ENCODE results near the gene ALOX15B. TPM values are rescaled to one million over a fixed set of nuclear protein-coding genes. Genes with fewer than 3 reads are reported as not detected.
A peak's percentile ranks its signal among the peaks of the same experiment; 100 is the strongest.

Gene ALOX15B
- total RNA-seq, 5 donors from 2014 or later (not counting 1 experiment from before 2014, with no cell fraction given), result 0.10 to 0.20 (median 0.13) TPM; not detected in 2

- H3K27me3 ChIP-seq (replicated peaks in 1 of 2; ENCODE audit: control insufficient read depth in 2 of 2, extremely low read depth in 1 of 2, insufficient read depth in 2 of 2, low read length in 1 of 2), result peaks cover 3 to 56% of the 10 kb centered on the region in 2 experiments
- H3K27ac Mint-ChIP-seq, result peak overlapping the region in 1 of 2 donors; percentile 4
- no peak for ATAC-seq (replicated peaks in 1 of 4)
- no peak for DNase-seq
- no peaks in the 10 kb centered on the region for H3K9me3 ChIP-seq
- ChIA-PET CTCF (no interaction called here), POLR2A (no interaction called here)
- H3K4me3 ChIP-seq (ENCODE audit: control insufficient read depth in 1 of 2, extremely low read depth in 1 of 2, low read length in 1 of 2), result no peak overlapping the region
- WGBS (ENCODE audit: insufficient coverage), result 93% methylated on average over 5 of the region's 6 CpGs
- H3K27me3 Mint-ChIP-seq, result peaks cover 30 to 45% of the 10 kb centered on the region in 2 donors
- peaks cover 0 to 12% of the 10 kb centered on the region in 2 experiments for H3K4me1 ChIP-seq (ENCODE audit: control insufficient read depth in 1 of 2, extremely low read depth in 1 of 2, insufficient read depth in 2 of 2, low read length in 2 of 2)
- no peak overlapping the region for H3K27ac ChIP-seq (ENCODE audit: low read length)
- H3K36me3 ChIP-seq (ENCODE audit: control insufficient read depth in 2 of 2, extremely low read depth in 1 of 2, insufficient read depth in 1 of 2, low read length in 1 of 2), result no peaks in the 10 kb centered on the region
- no peaks in the 10 kb centered on the region for H3K9me3 Mint-ChIP-seq
- H3K4me1 Mint-ChIP-seq, result peaks cover 7 to 9% (median 9%) of the 10 kb centered on the region in 3 donors
- H3K4me3 Mint-ChIP-seq, result no peak overlapping the region
- H3K36me3 Mint-ChIP-seq, result no peaks in the 10 kb centered on the region
Observed at GRCh38 chr17:8004899-8005298, 34.0 kb upstream of the ALOX15B start.

GRCh38 chr17:8005357-8005756, 33.5 kb upstream of the ALOX15B start:
- H3K27me3 ChIP-seq (replicated peaks in 1 of 2; ENCODE audit: control insufficient read depth in 2 of 2, extremely low read depth in 1 of 2, insufficient read depth in 2 of 2, low read length in 1 of 2), result peaks cover 3 to 56% of the 10 kb centered on the region in 2 experiments
- no CpG with 5 or more reads among the region's 1 CpG for WGBS (ENCODE audit: insufficient coverage)
- H3K27ac ChIP-seq (ENCODE audit: low read length), result no peak overlapping the region
- Mint-ChIP-seq H3K4me1 (peaks cover 7 to 9% (median 9%) of the 10 kb centered on the region in 3 donors), H3K27ac (peak overlapping the region in 1 of 2 donors; percentile 4), H3K36me3 (no peaks in the 10 kb centered on the region), H3K4me3 (no peak overlapping the region), H3K27me3 (peaks cover 30 to 44% of the 10 kb centered on the region in 2 donors), H3K9me3 (no peaks in the 10 kb centered on the region)
- CTCF ChIA-PET, result interaction anchor here in 1 of 2 donors (0.6 kb wide), 1 partner anchor 16 kb away, joined by 3 read pairs; no protein-coding TSS in a partner anchor
- peaks cover 0 to 12% of the 10 kb centered on the region in 2 experiments for H3K4me1 ChIP-seq (ENCODE audit: control insufficient read depth in 1 of 2, extremely low read depth in 1 of 2, insufficient read depth in 2 of 2, low read length in 2 of 2)
- H3K4me3 ChIP-seq (ENCODE audit: control insufficient read depth in 1 of 2, extremely low read depth in 1 of 2, low read length in 1 of 2), result no peak overlapping the region
- ATAC-seq (replicated peaks in 1 of 4), result no peak
- H3K36me3 ChIP-seq (ENCODE audit: control insufficient read depth in 2 of 2, extremely low read depth in 1 of 2, insufficient read depth in 1 of 2, low read length in 1 of 2), result no peaks in the 10 kb centered on the region
- no peaks in the 10 kb centered on the region for H3K9me3 ChIP-seq
- POLR2A ChIA-PET, result no interaction called here
- no peak for DNase-seq

- H3K4me3 ChIP-seq (ENCODE audit: control insufficient read depth in 1 of 2, extremely low read depth in 1 of 2, low read length in 1 of 2), result no peak overlapping the region
- Mint-ChIP-seq H3K27me3 (peaks cover 22 to 36% of the 10 kb centered on the region in 2 donors), H3K4me3 (no peak overlapping the region), H3K27ac (no peak overlapping the region), H3K36me3 (no peaks in the 10 kb centered on the region), H3K9me3 (no peaks in the 10 kb centered on the region), H3K4me1 (peaks cover 7 to 9% (median 9%) of the 10 kb centered on the region in 3 donors)
- WGBS (ENCODE audit: insufficient coverage), result 94% methylated on average over 25 of the region's 30 CpGs
- ChIA-PET CTCF (interaction anchor here in 1 of 2 donors (0.6 kb wide), 1 partner anchor 16 kb away, joined by 3 read pairs; no protein-coding TSS in a partner anchor), POLR2A (no interaction called here)
- H3K9me3 ChIP-seq, result no peaks in the 10 kb centered on the region
- DNase-seq (peak in 1 of 35 experiments; percentile 19), ATAC-seq (replicated peaks in 1 of 4) (no peak)
- peaks cover 0 to 52% of the 10 kb centered on the region in 2 experiments for H3K27me3 ChIP-seq (replicated peaks in 1 of 2; ENCODE audit: control insufficient read depth in 2 of 2, extremely low read depth in 1 of 2, insufficient read depth in 2 of 2, low read length in 1 of 2)
- no peak overlapping the region for H3K27ac ChIP-seq (ENCODE audit: low read length)
- H3K36me3 ChIP-seq (ENCODE audit: control insufficient read depth in 2 of 2, extremely low read depth in 1 of 2, insufficient read depth in 1 of 2, low read length in 1 of 2), result no peaks in the 10 kb centered on the region
- H3K4me1 ChIP-seq (ENCODE audit: control insufficient read depth in 1 of 2, extremely low read depth in 1 of 2, insufficient read depth in 2 of 2, low read length in 2 of 2), result peaks cover 0 to 12% of the 10 kb centered on the region in 2 experiments
Observed at GRCh38 chr17:8005967-8006730, 32.7 kb upstream of the ALOX15B start.

- peak in 1 of 35 experiments; percentile 16 for DNase-seq
- Histone ChIP-seq H3K27ac (ENCODE audit: low read length) (no peak overlapping the region), H3K4me3 (ENCODE audit: control insufficient read depth in 1 of 2, extremely low read depth in 1 of 2, low read length in 1 of 2) (no peak overlapping the region), H3K9me3 (no peaks in the 10 kb centered on the region), H3K27me3 (replicated peaks in 1 of 2; ENCODE audit: control insufficient read depth in 2 of 2, extremely low read depth in 1 of 2, insufficient read depth in 2 of 2, low read length in 1 of 2) (peaks cover 0 to 48% of the 10 kb centered on the region in 2 experiments), H3K4me1 (ENCODE audit: control insufficient read depth in 1 of 2, extremely low read depth in 1 of 2, insufficient read depth in 2 of 2, low read length in 2 of 2) (peaks cover 0 to 9% of the 10 kb centered on the region in 2 experiments), H3K36me3 (ENCODE audit: control insufficient read depth in 2 of 2, extremely low read depth in 1 of 2, insufficient read depth in 1 of 2, low read length in 1 of 2) (no peaks in the 10 kb centered on the region)
- H3K36me3 Mint-ChIP-seq, result no peaks in the 10 kb centered on the region
- H3K4me3 Mint-ChIP-seq, result no peak overlapping the region
- ChIA-PET POLR2A (no interaction called here), CTCF (no interaction called here)
- ATAC-seq (replicated peaks in 1 of 4), result no peak
- H3K27ac Mint-ChIP-seq, result no peak overlapping the region
- peaks cover 4 to 6% (median 5%) of the 10 kb centered on the region in 3 donors for H3K4me1 Mint-ChIP-seq
- no peaks in the 10 kb centered on the region for H3K9me3 Mint-ChIP-seq
- peaks cover 16 to 31% of the 10 kb centered on the region in 2 donors for H3K27me3 Mint-ChIP-seq
- 81% methylated on average over 7 of the region's 14 CpGs for WGBS (ENCODE audit: insufficient coverage)
Observed at GRCh38 chr17:8006836-8007680, 31.8 kb upstream of the ALOX15B start.

- DNase-seq (no peak), ATAC-seq (replicated peaks in 1 of 4) (no peak)
- peaks cover 0 to under 1% of the 10 kb centered on the region in 2 experiments for H3K4me1 ChIP-seq (ENCODE audit: control insufficient read depth in 1 of 2, extremely low read depth in 1 of 2, insufficient read depth in 2 of 2, low read length in 2 of 2)
- no peak overlapping the region for H3K27ac ChIP-seq (ENCODE audit: low read length)
- H3K27ac Mint-ChIP-seq, result no peak overlapping the region
- ChIA-PET POLR2A (no interaction called here), CTCF (no interaction called here)
- H3K36me3 ChIP-seq (ENCODE audit: control insufficient read depth in 2 of 2, extremely low read depth in 1 of 2, insufficient read depth in 1 of 2, low read length in 1 of 2), result no peaks in the 10 kb centered on the region
- H3K4me3 Mint-ChIP-seq, result no peak overlapping the region
- H3K27me3 ChIP-seq (replicated peaks in 1 of 2; ENCODE audit: control insufficient read depth in 2 of 2, extremely low read depth in 1 of 2, insufficient read depth in 2 of 2, low read length in 1 of 2), result peaks cover 0 to 42% of the 10 kb centered on the region in 2 experiments
- no peaks in the 10 kb centered on the region for H3K9me3 Mint-ChIP-seq
- no peaks in the 10 kb centered on the region for H3K36me3 Mint-ChIP-seq
- no peak overlapping the region for H3K4me3 ChIP-seq (ENCODE audit: control insufficient read depth in 1 of 2, extremely low read depth in 1 of 2, low read length in 1 of 2)
- 95% methylated on average over 4 of the region's 5 CpGs for WGBS (ENCODE audit: insufficient coverage)
- peaks cover 13 to 27% of the 10 kb centered on the region in 2 donors for H3K27me3 Mint-ChIP-seq
- H3K4me1 Mint-ChIP-seq, result peaks cover 0 to 2% (median 0%) of the 10 kb centered on the region in 3 donors
- no peaks in the 10 kb centered on the region for H3K9me3 ChIP-seq
Observed at GRCh38 chr17:8007836-8008235, 31.0 kb upstream of the ALOX15B start.

- H3K9me3 Mint-ChIP-seq, result no peaks in the 10 kb centered on the region
- Histone ChIP-seq H3K27ac (ENCODE audit: low read length) (no peak overlapping the region), H3K9me3 (no peaks in the 10 kb centered on the region), H3K4me3 (ENCODE audit: control insufficient read depth in 1 of 2, extremely low read depth in 1 of 2, low read length in 1 of 2) (no peak overlapping the region), H3K27me3 (replicated peaks in 1 of 2; ENCODE audit: control insufficient read depth in 2 of 2, extremely low read depth in 1 of 2, insufficient read depth in 2 of 2, low read length in 1 of 2) (peaks cover 0 to 48% of the 10 kb centered on the region in 2 experiments), H3K36me3 (ENCODE audit: control insufficient read depth in 2 of 2, extremely low read depth in 1 of 2, insufficient read depth in 1 of 2, low read length in 1 of 2) (no peaks in the 10 kb centered on the region), H3K4me1 (ENCODE audit: control insufficient read depth in 1 of 2, extremely low read depth in 1 of 2, insufficient read depth in 2 of 2, low read length in 2 of 2) (peaks cover 3 to 15% of the 10 kb centered on the region in 2 experiments)
- DNase-seq (no peak), ATAC-seq (replicated peaks in 1 of 4) (no peak)
- CTCF ChIA-PET, result no interaction called here
- no peak overlapping the region for H3K27ac Mint-ChIP-seq
- H3K36me3 Mint-ChIP-seq, result no peaks in the 10 kb centered on the region
- POLR2A ChIA-PET, result no interaction called here
- peaks cover 4 to 23% of the 10 kb centered on the region in 2 donors for H3K27me3 Mint-ChIP-seq
- WGBS (ENCODE audit: insufficient coverage), result 85% methylated on average over 11 of the region's 15 CpGs
- peaks cover 0 to 18% (median 5%) of the 10 kb centered on the region in 3 donors for H3K4me1 Mint-ChIP-seq
- no peak overlapping the region for H3K4me3 Mint-ChIP-seq
Observed at GRCh38 chr17:8012045-8012580, 26.7 kb upstream of the ALOX15B start.

All from T-cell (primary cell).